ENCODE measurements around the gene ARHGAP32.
"Not testable (repeated sequence)": the region's sequence is repeated elsewhere in the genome, so short reads cannot be mapped to it uniquely, and the experiment has no call there.

Gene ARHGAP32

DNA sequence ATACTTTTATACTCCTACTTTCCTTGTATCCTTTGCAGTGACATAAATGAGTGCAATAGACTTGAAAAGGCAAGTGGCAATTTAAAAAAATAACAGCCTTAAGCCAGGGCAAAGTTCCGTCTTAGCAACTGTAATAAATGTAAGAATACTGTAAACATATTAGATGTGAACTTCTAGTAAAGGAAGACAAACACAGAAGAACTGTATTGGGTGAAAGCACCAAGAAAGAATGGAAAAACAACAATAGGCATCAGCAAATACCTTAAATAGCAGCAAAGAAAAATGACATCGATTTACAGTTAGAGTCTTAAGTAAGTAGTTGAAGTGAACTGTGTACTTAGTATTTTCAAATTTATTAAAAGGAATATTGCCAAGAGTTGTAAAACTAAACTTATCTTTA lies 174.0 kb downstream of the ARHGAP32 start:
- no peak for DNase-seq

DNA sequence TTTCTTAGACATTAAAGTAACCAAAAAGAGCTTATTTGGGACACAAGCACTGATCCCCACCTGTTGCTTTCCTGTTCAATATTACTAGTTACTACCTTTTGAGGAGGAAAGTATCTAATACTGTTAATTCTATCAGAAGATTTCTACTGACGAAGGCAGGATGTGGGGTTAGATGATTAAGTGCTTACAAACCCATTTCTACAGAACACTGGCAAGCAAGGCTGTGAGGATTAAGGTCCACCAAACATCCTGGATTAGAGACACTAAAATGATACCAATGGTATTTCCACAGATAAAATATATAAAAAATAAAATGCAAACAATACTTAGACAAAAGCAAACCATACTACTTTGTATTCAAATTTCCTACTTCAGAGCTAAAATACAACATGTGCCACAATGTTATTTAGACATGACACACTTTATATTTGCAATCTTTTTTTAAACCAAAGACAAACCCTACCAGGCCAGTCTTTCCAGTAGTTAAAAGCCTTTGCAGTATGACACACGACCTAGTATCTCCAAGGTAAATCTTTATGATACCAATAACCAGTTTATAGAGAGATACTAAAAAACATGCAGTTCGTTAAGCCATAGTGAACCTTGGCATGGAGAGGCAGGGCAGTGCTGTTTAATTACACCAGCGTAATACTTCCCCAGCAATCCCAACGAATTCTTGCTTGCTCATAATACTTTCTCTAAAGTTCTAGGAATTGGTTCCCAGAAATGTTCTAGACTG lies 178.2 kb downstream of the ARHGAP32 start:
- DNase-seq, result no peak

DNA sequence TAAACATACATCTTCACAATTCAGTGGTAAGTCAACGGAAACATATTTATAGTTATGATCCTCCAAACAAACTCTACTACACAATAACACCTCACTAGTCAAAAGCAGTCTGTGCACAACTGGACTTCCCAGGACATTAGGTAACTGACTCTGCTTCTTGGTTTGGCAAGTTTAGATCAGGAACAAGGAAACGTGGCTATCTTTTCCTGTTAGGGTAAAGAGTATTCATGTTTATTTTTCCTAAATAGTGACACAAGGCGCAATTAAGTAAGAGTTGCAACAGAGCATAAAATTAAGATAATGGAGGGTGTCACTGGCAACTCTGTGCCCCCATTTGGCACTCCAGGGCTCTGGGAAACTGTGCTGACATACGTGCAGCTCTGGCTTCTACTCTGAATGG lies 179.2 kb downstream of the ARHGAP32 start:
- no peak for DNase-seq

GRCh38 chr11:129006161-129006560 lies 186.0 kb downstream of the ARHGAP32 start:
- DNase-seq, result no peak

DNA sequence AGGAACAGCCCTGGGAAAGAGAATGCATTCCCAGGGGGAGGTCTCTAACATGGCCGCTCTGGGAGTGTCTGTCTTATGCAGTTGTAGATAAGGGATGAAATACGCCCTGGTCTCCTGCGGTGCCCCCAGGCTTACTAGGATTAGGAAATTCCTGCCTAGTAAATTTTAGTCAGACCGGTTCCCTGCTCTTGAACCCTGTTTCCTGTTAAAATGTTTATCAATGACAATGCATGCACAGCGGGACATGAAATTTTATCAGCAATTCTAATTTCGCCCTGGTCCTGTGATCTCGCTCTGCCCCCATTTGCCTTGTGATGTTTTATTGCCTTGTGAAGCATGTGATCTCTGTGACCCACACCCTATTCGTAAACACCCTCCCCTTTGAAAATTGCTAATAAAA lies 193.0 kb downstream of the ARHGAP32 start:
- DNase-seq, result not testable (repeated sequence)

GRCh38 chr11:128988242-128988970 lies 203.7 kb downstream of the ARHGAP32 start:
- no peak for DNase-seq

- DNase-seq, result no peak
These were observed 206.2 kb downstream of the ARHGAP32 start for GRCh38 chr11:128985880-128986279.

DNA sequence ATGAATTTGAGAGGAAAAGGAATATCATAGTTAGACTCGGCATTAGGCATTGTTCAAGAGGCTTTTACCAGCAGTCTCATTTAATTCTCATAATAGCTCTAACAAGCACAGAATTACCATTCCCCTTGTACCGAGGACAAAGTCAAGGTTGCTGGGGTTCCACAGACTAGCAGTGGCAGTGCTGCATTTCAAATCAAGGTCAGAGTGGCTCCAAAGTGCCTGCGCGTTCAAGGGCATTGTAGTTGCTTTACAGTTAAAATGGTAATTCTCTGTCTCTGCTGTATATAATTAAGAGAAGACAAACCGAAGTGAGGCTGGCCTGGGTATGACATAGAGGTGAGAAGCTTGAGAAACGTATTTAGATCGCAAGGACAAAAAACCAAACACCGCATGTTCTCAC lies 209.1 kb downstream of the ARHGAP32 start:
- no peak for DNase-seq

DNA sequence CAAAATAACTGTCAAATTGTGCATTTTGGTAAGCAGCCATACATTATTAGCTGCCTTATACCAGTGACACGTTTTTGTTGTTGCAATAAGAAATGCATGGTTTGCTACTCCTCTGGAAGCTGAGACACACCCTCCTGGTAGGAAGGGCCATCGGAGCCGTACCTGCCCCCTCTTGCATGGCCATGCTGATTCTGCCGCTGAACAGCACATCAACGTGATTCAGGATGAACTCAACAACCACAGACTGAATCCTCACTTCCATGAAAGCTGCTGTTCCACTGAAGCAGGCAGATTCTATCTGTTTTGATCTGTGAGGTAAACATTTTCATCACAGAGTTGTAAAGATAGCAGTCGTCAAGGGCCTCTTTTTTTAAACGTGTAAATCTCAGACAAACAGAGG lies 210.9 kb downstream of the ARHGAP32 start:
- DNase-seq, result no peak

DNA sequence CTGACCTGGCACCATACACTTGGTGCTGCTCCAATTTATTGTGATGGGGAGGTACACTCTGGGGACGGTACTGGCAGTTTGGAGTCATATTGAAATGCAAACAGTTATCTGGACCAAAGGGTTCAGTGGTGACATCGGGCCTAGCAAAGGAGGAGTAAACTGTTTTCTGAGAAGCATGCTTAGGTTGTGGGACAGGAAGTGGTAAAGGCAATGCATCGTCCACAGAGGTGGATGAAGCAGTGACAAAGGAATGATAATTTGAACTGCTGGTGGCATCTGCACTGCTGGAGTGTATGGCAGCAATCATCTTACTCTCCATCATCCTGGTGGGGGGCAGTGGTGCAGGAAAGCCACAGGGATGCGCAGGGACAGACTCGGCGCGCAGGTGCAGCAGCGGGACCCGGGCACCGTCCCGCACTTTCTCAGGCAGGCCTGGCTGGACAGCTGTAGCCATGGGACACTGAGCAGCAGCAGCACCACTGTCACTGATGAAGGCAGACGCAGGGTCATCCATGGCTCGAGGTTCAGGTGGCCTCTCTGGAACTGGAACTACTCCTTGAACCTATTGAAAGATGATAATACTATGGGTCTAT lies 221.4 kb downstream of the ARHGAP32 start:
- DNase-seq, result no peak

DNA sequence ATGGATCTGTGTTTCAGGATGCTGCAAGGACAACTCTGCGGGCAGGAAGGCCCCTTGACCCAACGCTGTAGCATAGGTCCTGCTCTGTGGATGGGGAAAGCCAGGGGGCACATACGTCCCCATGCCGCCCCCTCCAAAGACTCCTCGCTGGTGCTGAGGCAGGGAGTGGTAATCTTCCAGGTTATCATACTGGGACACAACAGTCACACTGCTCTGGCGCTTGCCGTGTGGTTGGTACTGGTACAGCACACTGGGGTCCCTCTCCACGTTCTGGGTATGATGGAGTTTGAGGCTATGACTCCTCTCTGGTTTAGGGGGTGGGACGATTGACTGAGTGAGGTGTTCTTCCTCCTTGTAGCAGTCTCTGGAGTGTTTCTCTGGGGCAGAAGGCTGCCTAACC lies 223.2 kb downstream of the ARHGAP32 start:
- DNase-seq, result no peak

- DNase-seq, result no peak
These were observed 224.5 kb downstream of the ARHGAP32 start for GRCh38 chr11:128967578-128967977.

DNA sequence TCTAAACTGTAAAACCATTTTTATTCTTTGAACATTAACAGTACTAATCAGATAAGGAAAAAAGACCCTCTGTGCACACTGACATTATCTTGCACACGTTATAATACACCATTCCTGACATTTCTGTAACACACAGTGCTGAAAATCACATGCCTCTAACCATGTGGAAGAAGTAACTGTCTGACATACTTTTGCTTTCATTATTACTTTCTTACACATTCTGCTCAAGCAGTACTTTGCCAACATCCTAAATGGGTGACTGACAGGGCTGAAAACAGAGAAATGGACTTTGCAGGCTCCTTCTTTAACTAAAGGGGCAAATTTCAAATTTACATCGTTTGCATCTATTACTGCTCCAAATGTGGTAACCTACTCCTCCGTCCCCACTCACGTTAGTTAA lies 226.6 kb downstream of the ARHGAP32 start:
- no peak for DNase-seq

- DNase-seq, result no peak
These were observed 227.6 kb downstream of the ARHGAP32 start for GRCh38 chr11:128964463-128964930.

DNA sequence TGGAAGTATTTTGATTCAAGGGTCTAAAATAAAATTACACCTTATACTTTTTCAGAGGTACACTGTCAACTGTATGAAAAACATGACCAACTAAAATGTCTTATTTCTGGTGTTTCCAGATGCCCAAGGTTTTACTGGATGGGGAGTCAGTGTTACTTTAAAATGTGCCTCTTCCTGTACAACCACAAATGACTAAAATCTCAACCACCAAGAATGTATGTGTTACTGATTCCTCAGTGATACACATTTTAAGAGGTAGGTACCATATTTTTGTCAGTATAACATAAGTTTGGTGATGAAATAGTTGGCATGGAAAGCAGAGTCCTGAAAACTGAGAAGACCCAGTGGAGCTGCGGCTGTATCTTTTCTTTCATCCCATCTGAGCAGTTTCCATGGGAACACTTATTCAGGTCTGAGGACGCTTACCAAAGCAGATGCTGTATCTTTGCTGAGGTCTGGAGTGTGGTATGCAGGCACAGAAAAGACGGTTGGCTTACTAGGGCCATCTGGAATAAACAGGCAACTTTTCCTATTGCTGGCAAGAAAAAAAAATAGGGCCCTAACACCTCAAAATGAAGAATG lies 228.3 kb downstream of the ARHGAP32 start:
- DNase-seq, result no peak

GRCh38 chr11:128962896-128963295 lies 229.2 kb downstream of the ARHGAP32 start:
- no peak for DNase-seq

GRCh38 chr11:128961645-128962044 lies 230.5 kb downstream of the ARHGAP32 start:
- DNase-seq, result no peak

DNA sequence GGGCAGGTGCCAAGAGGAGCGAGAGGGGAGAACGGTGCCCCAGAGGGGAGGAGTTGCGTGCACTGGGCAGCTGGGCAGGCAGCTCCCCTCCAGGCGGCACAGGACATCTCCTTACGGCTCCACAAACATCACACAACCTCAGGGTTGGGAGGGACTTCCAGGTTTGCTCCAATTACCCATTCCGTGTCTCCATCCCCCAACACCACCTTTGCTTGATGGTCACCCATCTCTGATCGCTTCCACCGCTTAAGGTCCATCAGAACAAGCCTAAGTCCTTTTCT lies 235.0 kb downstream of the ARHGAP32 start:
- DNase-seq, result no peak

- peak; percentile 14 for DNase-seq
These were observed 235.5 kb downstream of the ARHGAP32 start for GRCh38 chr11:128956401-128957201.

- DNase-seq, result no peak
These were observed 236.5 kb downstream of the ARHGAP32 start for GRCh38 chr11:128955636-128956035.

DNA sequence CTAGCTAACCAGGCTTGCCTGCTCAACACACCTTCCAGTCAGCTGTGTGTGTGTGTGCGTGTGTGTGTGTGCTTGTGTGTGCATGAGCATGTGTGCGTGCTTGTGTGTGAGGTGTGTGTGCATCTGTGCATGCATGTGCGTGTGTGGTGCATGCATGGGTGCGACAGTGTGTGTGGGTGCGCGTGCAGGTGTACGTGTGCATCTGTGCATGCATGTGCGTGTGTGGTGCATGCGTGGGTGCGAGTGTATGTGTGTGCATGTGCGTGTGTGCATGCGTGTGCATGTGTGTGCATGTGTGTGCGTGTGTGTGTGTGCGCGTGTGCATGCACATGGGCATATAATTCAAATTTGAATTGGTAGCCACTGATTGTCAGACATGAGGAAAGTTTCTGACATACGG lies 239.0 kb downstream of the ARHGAP32 start:
- DNase-seq, result no peak

DNA sequence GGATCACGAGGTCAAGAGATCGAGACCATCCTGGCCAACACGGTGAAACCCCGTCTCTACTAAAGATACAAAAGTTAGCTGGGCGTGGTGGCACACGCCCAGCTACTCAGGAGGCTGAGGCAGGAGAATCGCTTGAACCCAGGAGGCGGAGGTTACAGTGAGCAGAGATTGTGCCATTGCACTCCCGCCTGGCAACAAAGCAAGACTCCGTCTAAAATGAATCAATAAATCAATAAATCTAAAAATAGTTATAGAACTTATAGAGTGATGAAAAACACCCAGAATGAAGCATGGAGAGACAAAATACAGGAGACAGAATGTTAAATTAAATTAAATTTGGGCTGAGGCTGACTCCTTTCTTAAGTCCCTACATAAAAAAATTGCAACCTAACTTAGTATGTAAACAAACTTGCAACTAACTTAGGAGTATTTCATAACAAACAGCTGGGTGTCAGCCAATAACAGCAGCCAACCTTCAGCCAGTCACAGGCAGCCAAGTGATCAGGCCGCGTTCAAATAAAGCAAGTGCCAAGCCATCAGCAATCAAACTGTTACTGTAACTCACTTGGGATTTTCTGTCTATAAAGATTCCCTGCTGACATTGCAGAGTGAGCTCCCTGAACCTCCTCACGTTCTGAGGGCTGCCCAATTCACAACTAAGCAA lies 242.2 kb downstream of the ARHGAP32 start:
- DNase-seq, result no peak

DNA sequence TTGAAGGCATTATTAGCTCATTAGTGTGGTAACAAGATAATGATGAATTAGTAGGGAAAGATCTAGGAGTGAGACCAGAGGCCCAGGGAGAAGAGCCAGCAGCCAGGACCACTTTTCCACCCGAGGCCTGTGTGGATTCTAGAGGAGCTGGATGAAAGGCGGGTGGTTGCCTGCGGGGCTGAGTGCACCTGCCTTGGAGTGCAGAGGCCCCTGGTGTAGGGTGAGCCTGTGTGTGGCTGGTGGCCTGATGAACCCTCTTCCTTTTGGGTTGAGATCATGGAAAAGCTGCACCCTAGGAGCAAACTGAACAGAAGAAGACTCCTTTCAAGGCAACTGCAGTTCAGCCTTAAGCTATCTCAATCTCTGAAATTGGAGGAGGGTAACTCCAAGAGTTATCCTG lies 243.5 kb downstream of the ARHGAP32 start:
- no peak for DNase-seq

All from stimulated activated CD4-positive, alpha-beta T cell treated with anti-CD3 and anti-CD28 coated beads, Interleukin-15, amount 100 ng/mL, for 24 hours (primary cell).